H1 (cell line): Measurements from ENCODE around the gene CTTNBP2NL. TPM values are rescaled to one million over a fixed set of nuclear protein-coding genes. Genes with fewer than 3 reads are reported as not detected.

Experiments
- CTCF ChIA-PET: fragments of 300-600 bp; sonication (Branson Sonifier 250); formaldehyde crosslinking; loops from one replicate; lab custom pipeline; 2021; ENCODE audit not compliant: partially characterized antibody; lab: Charles Lee
- POLR2A ChIA-PET: fragments of 300-600 bp; sonication (Branson Sonifier 250); formaldehyde crosslinking; loops from one replicate; lab custom pipeline; 2021; ENCODE audit warnings: inconsistent platforms; ENCODE audit not compliant: partially characterized antibody; lab: Charles Lee
- DNase-seq, 2 experiments: peaks; one replicate each; pipeline versions ENCODE4 v3.0.0 to v3.0.0-alpha.2; 2010 to 2022; ENCODE audit warnings: low spot score in 2 of 2, low read depth in 1 of 2, mixed read lengths in 1 of 2
- FAIRE-seq: peaks from 2 replicates; lab custom pipeline; 2011; peaks lifted over from hg19 to GRCh38; lab: Jason Lieb, UNC
- H2AFZ ChIP-seq: 2 replicates; pipeline ENCODE4 v1.8.1; 2012; ENCODE audit warnings: low read length, inconsistent platforms
- H2AK5ac ChIP-seq: 2 replicates; pipeline ENCODE4 v1.6.1; 2013; ENCODE audit warnings: low read depth, low read length
- H2BK120ac ChIP-seq: replicated peaks from 2 replicates; pipeline ENCODE3; 2013; ENCODE audit warnings: low read depth, low read length, inconsistent platforms
- H2BK12ac ChIP-seq: 2 replicates; pipeline ENCODE4 v1.6.1; 2013; ENCODE audit warnings: low read depth, low read length
- H2BK15ac ChIP-seq: 2 replicates; pipeline ENCODE4 v1.6.1; 2013; ENCODE audit warnings: low read length
- H2BK20ac ChIP-seq: 2 replicates; pipeline ENCODE4 v1.6.1; 2013; ENCODE audit warnings: low read length
- H2BK5ac ChIP-seq: 2 replicates; pipeline ENCODE4 v1.6.1; 2013; ENCODE audit warnings: low read depth, low read length
- H3K14ac ChIP-seq: 2 replicates; pipeline ENCODE4 v1.6.1; 2013; ENCODE audit warnings: inconsistent platforms; ENCODE audit not compliant: insufficient read length
- H3K18ac ChIP-seq: 2 replicates; pipeline ENCODE4 v1.6.1; 2013; ENCODE audit warnings: low read length; ENCODE audit errors: extremely low read depth
- H3K23ac ChIP-seq: 2 replicates; pipeline ENCODE4 v1.6.1; 2013; ENCODE audit warnings: inconsistent platforms; ENCODE audit not compliant: insufficient read length
- H3K23me2 ChIP-seq: 2 replicates; pipeline ENCODE4 v1.6.1; 2013; ENCODE audit warnings: low read depth, low read length
- H3K27ac ChIP-seq: 2 replicates; pipeline ENCODE4 v1.6.1; 2011; ENCODE audit warnings: low read depth, low read length, inconsistent platforms
- H3K27me3 ChIP-seq, 4 experiments: replicated peaks in 1 of 4; 1 replicate in 1 of 4; 2 replicates in 3 of 4; pipeline versions ENCODE4 v1.6.1 to v1.8.1; 2011 to 2013; ENCODE audit warnings: low read length in 3 of 4, mild to moderate bottlenecking in 3 of 4, inconsistent platforms in 2 of 4, mixed read lengths in 2 of 4, moderate library complexity in 1 of 4; ENCODE audit not compliant: control insufficient read depth in 3 of 4, insufficient read depth in 3 of 4; ENCODE audit errors: extremely low read depth in 1 of 4
- H3K36me3 ChIP-seq, 4 experiments: 2 replicates each; pipeline versions ENCODE4 v1.6.1 to v1.8.1; 2011 to 2013; ENCODE audit warnings: mild to moderate bottlenecking in 4 of 4, low read length in 3 of 4, moderate library complexity in 2 of 4, control low read depth in 1 of 4, inconsistent platforms in 1 of 4; ENCODE audit not compliant: insufficient read depth in 4 of 4, control insufficient read depth in 2 of 4
- H3K4ac ChIP-seq: replicated peaks from 2 replicates; pipeline ENCODE3; 2013; ENCODE audit warnings: low read length, low read depth, mixed read lengths, inconsistent platforms; ENCODE audit not compliant: insufficient read length
- H3K4me1 ChIP-seq, 4 experiments: replicated peaks in 1 of 4; 1 replicate in 1 of 4; 2 replicates in 3 of 4; pipeline versions ENCODE4 v1.6.1 to v1.8.1; 2011 to 2013; ENCODE audit warnings: low read length in 3 of 4, inconsistent platforms in 2 of 4, mixed read lengths in 1 of 4; ENCODE audit not compliant: insufficient read depth in 4 of 4, control insufficient read depth in 3 of 4
- H3K4me2 ChIP-seq, 2 experiments: 2 replicates each; pipeline versions ENCODE4 v1.6.1 to v1.8.1; 2011 to 2013; ENCODE audit warnings: low read depth in 2 of 2, low read length in 2 of 2, control low read depth in 1 of 2, inconsistent platforms in 1 of 2, mild to moderate bottlenecking in 1 of 2; ENCODE audit not compliant: insufficient read depth in 1 of 2
- H3K4me3 ChIP-seq, 4 experiments: fragments of 200-600, 300-600 bp in 1 of 4; sonication (generic), shearing (Covaris generic), sonication (Bioruptor Twin) in 1 of 4; 2 replicates each; pipeline versions ENCODE4 v1.5.1 to v1.8.1; 2011 to 2016; ENCODE audit warnings: low read length in 4 of 4, low read depth in 3 of 4, control low read depth in 2 of 4, inconsistent platforms in 2 of 4, mild to moderate bottlenecking in 2 of 4, mixed read lengths in 1 of 4, moderate library complexity in 1 of 4; ENCODE audit not compliant: insufficient read depth in 2 of 4; ENCODE audit errors: extremely low read depth in 1 of 4
- H3K56ac ChIP-seq: replicated peaks from 2 replicates; pipeline ENCODE3; 2013; ENCODE audit warnings: low read depth, mild to moderate bottlenecking, mixed read lengths, low read length, inconsistent platforms; ENCODE audit not compliant: insufficient read length
- H3K79me1 ChIP-seq: 2 replicates; pipeline ENCODE4 v1.6.1; 2013; ENCODE audit warnings: low read depth, low read length, control low read depth
- H3K79me2 ChIP-seq, 2 experiments: 2 replicates each; pipeline versions ENCODE4 v1.6.1 to v1.8.1; 2012 to 2013; ENCODE audit warnings: low read length in 2 of 2, mild to moderate bottlenecking in 2 of 2, inconsistent platforms in 1 of 2; ENCODE audit not compliant: insufficient read depth in 2 of 2, control insufficient read depth in 1 of 2
- H3K9ac ChIP-seq, 4 experiments: replicated peaks in 1 of 4; 1 replicate in 1 of 4; 2 replicates in 3 of 4; pipeline versions ENCODE4 v1.6.1 to v1.8.1; 2011 to 2013; ENCODE audit warnings: low read depth in 3 of 4, low read length in 3 of 4, control low read depth in 2 of 4, mild to moderate bottlenecking in 2 of 4, moderate library complexity in 2 of 4, inconsistent platforms in 1 of 4; ENCODE audit errors: extremely low read depth in 1 of 4
- H3K9me3 ChIP-seq, 2 experiments: 2 replicates each; pipeline versions ENCODE4 v1.6.1 to v1.8.1; 2012 to 2013; ENCODE audit warnings: mild to moderate bottlenecking in 2 of 2, moderate library complexity in 2 of 2, control low read depth in 1 of 2, inconsistent platforms in 1 of 2, low read depth in 1 of 2, low read length in 1 of 2, mixed read lengths in 1 of 2; ENCODE audit not compliant: insufficient read depth in 2 of 2
- H4K20me1 ChIP-seq, 2 experiments: replicated peaks in 1 of 2; 2 replicates each; pipeline versions ENCODE3 to v1.8.1; 2011 to 2013; ENCODE audit warnings: inconsistent platforms in 2 of 2, low read length in 2 of 2, mild to moderate bottlenecking in 1 of 2; ENCODE audit not compliant: insufficient read depth in 2 of 2, control insufficient read depth in 1 of 2
- H4K5ac ChIP-seq: 2 replicates; pipeline ENCODE4 v1.6.1; 2013; ENCODE audit warnings: low read length, low read depth, mixed read lengths, inconsistent platforms; ENCODE audit not compliant: insufficient read length
- H4K8ac ChIP-seq: 2 replicates; pipeline ENCODE4 v1.8.0; 2013; ENCODE audit warnings: mild to moderate bottlenecking, moderate library complexity, low read length, inconsistent platforms; ENCODE audit not compliant: insufficient read depth; ENCODE audit errors: extremely low read depth
- H4K91ac ChIP-seq: replicated peaks from 2 replicates; pipeline ENCODE3; 2013; ENCODE audit warnings: low read length, mixed read lengths, inconsistent platforms; ENCODE audit not compliant: insufficient read length
- CREB1 ChIP-seq: IDR thresholded peaks from 2 replicates; pipeline ENCODE4 v1.6.1; 2012; ENCODE audit warnings: inconsistent platforms
- CTCF ChIP-seq, 3 experiments: IDR thresholded peaks; 1 replicate in 2 of 3; 2 replicates in 1 of 3; pipeline versions ENCODE4 v1.5.1 to v1.6.1; 2011; ENCODE audit warnings: low read length in 3 of 3, mild to moderate bottlenecking in 3 of 3, inconsistent platforms in 2 of 3, low read depth in 1 of 3, moderate library complexity in 1 of 3; ENCODE audit not compliant: insufficient read depth in 1 of 3; ENCODE audit errors: control extremely low read depth in 1 of 3
- PHF8 ChIP-seq: fragments of 200-600 bp; sonication (generic); conservative IDR thresholded peaks from 2 replicates; pipeline ENCODE4 v1.7.1; 2012; ENCODE audit warnings: low read depth, mild to moderate bottlenecking, inconsistent platforms, low read length, moderate library complexity
- POLR2AphosphoS5 ChIP-seq: IDR thresholded peaks from 2 replicates; pipeline ENCODE4 v1.6.1; 2011; ENCODE audit warnings: low read depth, low read length
- SIX5 ChIP-seq: IDR thresholded peaks from 2 replicates; pipeline ENCODE4 v1.6.1; 2011; ENCODE audit warnings: mild to moderate bottlenecking, low read depth, low read length
- TAF7 ChIP-seq: optimal IDR thresholded peaks from 2 replicates; pipeline ENCODE3; 2011; ENCODE audit warnings: low read depth, mild to moderate bottlenecking, inconsistent platforms, low read length, moderate library complexity, borderline replicate concordance
- WGBS, 2 experiments: shearing (Covaris generic) in 1 of 2; methylation state at CpG; one replicate each; pipeline versions ENCODE4 v1.1.6 to v1.1.7; 2013 to 2015; ENCODE audit warnings: low lambda C conversion rate in 2 of 2, mixed read lengths in 2 of 2, inconsistent platforms in 1 of 2, low coverage in 1 of 2, missing lambda C conversion rate in 1 of 2; ENCODE audit not compliant: insufficient replicate concordance in 2 of 2, insufficient coverage in 1 of 2, insufficient read length in 1 of 2; ENCODE audit errors: extremely low coverage in 1 of 2, missing lambda C conversion rate in 1 of 2; 5-methylcytosine and 5-hydroxymethylcytosine counted together
- polyA plus RNA-seq, 7 experiments: library from polyadenylated mRNA; depleted of rRNA in 3 of 7; stranded (reverse) in 5 of 7; unstranded in 2 of 7; fragments of >200 nt in 5 of 7; fragments of 200-250 nt in 2 of 7; gene quantifications; 1 replicate in 5 of 7; 2 replicates in 1 of 7; 4 replicates in 1 of 7; pipeline versions ENCODE4 v1.2.1 to v1.2.3, GENCODE V29; 2011 to 2013; ENCODE audit warnings: missing spikeins in 2 of 7, mixed read lengths in 2 of 7
- total RNA-seq: library from RNA; stranded (reverse); fragmentation: NEBNext Ultra II Directional; extraction: Animal tissue kit (Norgen Biotek cat#: 25700); gene quantifications from 2 replicates; pipeline ENCODE4 v1.2.1, GENCODE V29; 2021
- TF ChIP-seq, protein P1 (sequence below): IDR thresholded peaks from 2 replicates; pipeline ENCODE4 v1.6.1; 2011; ENCODE audit warnings: low read depth, mild to moderate bottlenecking, low read length; ENCODE audit not compliant: insufficient read depth

CTTNBP2NL gene
- total and polyA plus RNA-seq, 2 of the 8 experiments (the other 6 are each of a cell fraction or from before 2014, with no cell fraction given) = 6.4 to 35.1 TPM

- POLR2A ChIA-PET = interaction anchor here (0.7 to 2.6 kb wide), 6 partner anchors 8 to 315 kb away, joined by 3 to 12 read pairs (median 4); no protein-coding TSS in a partner anchor
- no peak for DNase-seq
- TF ChIP-seq POLR2AphosphoS5 (no peak), PHF8 (no peak), CTCF (IDR thresholded peaks at IDR 0.05; ENCODE audit: control extremely low read depth in 1 of 3, insufficient read depth in 1 of 3, low read depth in 1 of 3, low read length in 3 of 3) (no peak), SIX5 (no peak), TAF7 (no peak), CREB1 (no peak)
- TF ChIP-seq, protein P1, sequence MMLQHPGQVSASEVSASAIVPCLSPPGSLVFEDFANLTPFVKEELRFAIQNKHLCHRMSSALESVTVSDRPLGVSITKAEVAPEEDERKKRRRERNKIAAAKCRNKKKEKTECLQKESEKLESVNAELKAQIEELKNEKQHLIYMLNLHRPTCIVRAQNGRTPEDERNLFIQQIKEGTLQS = no peak
These were observed 848 bp downstream of the CTTNBP2NL start for GRCh38 chr1:112396653-112397471.

More at GRCh38 chr1:112396653-112397471, 848 bp downstream of the CTTNBP2NL start:
- peaks cover 0 to 16% (median 8%) of the 10 kb centered on the region in 4 experiments; a peak in 5 of 7 replicates for H3K4me1 ChIP-seq
- H3K27me3 ChIP-seq = no peaks in the 10 kb centered on the region
- H3K4ac ChIP-seq = no peak overlapping the region
- 8% methylated on average over 11 of the region's 11 CpGs; no CpG with 5 or more reads in 1 of the 2 experiments for WGBS, 2 experiments
- 0 out of 2 replicates have a peak overlapping the region, but pooled peaks have one; percentile 63 for H2BK12ac ChIP-seq
- H4K91ac ChIP-seq = no peak overlapping the region
- H3K79me2 ChIP-seq = peaks cover 13 to 53% of the 10 kb centered on the region in 2 experiments; a peak in 3 of 4 replicates
- H3K79me1 ChIP-seq = peaks cover 6% of the 10 kb centered on the region
- H3K14ac ChIP-seq = no peak overlapping the region
- H3K36me3 ChIP-seq = no peaks in the 10 kb centered on the region
- peak overlapping the region; percentile 97 to 99 (median 98) for H3K4me3 ChIP-seq
- H3K23me2 ChIP-seq = peaks cover 14% of the 10 kb centered on the region
- H4K8ac ChIP-seq = peak overlapping the region; percentile 90; the same call in 1 of the 2 replicates
- H3K27ac ChIP-seq = peak overlapping the region; percentile 88; the same call in 1 of the 2 replicates
- no peak for FAIRE-seq
- peak overlapping the region in 3 of 4 experiments; percentile 79 to 94 (median 80); a peak in 6 of 7 replicates for H3K9ac ChIP-seq
- no peak overlapping the region for H2BK15ac ChIP-seq
- H2AK5ac ChIP-seq = no peak overlapping the region
- peaks cover 4 to 9% of the 10 kb centered on the region in 2 experiments for H4K20me1 ChIP-seq
- no peak overlapping the region for H2BK20ac ChIP-seq
- no peak overlapping the region for H4K5ac ChIP-seq
- no peak overlapping the region for H2AFZ ChIP-seq
- H3K23ac ChIP-seq = no peak overlapping the region
- no peaks in the 10 kb centered on the region for H3K9me3 ChIP-seq
- H3K56ac ChIP-seq = no peak overlapping the region
- CTCF ChIA-PET = interaction anchor here (0.5 to 1.6 kb wide), 5 partner anchors 27 to 813 kb away, joined by 3 to 5 read pairs (median 3); no protein-coding TSS in a partner anchor
- peak overlapping the region; percentile 76 to 90 for H3K4me2 ChIP-seq
- H2BK5ac ChIP-seq = peak overlapping the region; percentile 88
- peak overlapping the region; percentile 74; the same call in 1 of the 2 replicates for H3K18ac ChIP-seq
- no peak overlapping the region for H2BK120ac ChIP-seq
